Endothelial cell of umbilical vein (primary cell): ENCODE results near the gene HIGD1A. TPM values are rescaled to one million over a fixed set of nuclear protein-coding genes. Genes with fewer than 3 reads are reported as not detected.

Experiments
- BruUV-seq: library from RNA; stranded (reverse); fragments of 400-500 nt; replicated peaks from 2 replicates; lab custom pipeline; 2021; lab: Mats Ljungman, UMichigan
- CTCF ChIA-PET: fragments of 300-600, 350-600 bp; sonication (Branson Sonifier 250); formaldehyde crosslinking; loops from one replicate; lab custom pipeline; 2021; ENCODE audit warnings: antibody characterized with exemption, inconsistent platforms; lab: Charles Lee
- POLR2A ChIA-PET: fragments of 300-600, 350-600 bp; sonication (Branson Sonifier 250); formaldehyde crosslinking; loops from one replicate; lab custom pipeline; 2021; ENCODE audit warnings: antibody characterized with exemption, inconsistent platforms; lab: Charles Lee
- DNase-seq: peaks from one replicate; pipeline ENCODE4 v3.0.0-alpha.2; 2011; ENCODE audit warnings: low read depth, low spot score
- FAIRE-seq: peaks from 2 replicates; lab custom pipeline; 2011; peaks lifted over from hg19 to GRCh38; lab: Jason Lieb, UNC
- H2AFZ ChIP-seq: 2 replicates; pipeline ENCODE4 v1.6.0; 2012; ENCODE audit warnings: low read depth, low read length, control low read depth, inconsistent platforms
- H3K27ac ChIP-seq: 2 replicates; pipeline ENCODE4 v1.5.1; 2011; ENCODE audit warnings: low read depth, mild to moderate bottlenecking, control low read depth, low read length, moderate library complexity; ENCODE audit not compliant: insufficient read depth
- H3K27me3 ChIP-seq, 2 experiments: 2 replicates each; pipeline versions ENCODE4 v1.6.0 to v1.6.1; 2011; ENCODE audit warnings: low read length in 2 of 2, mixed read lengths in 1 of 2; ENCODE audit not compliant: control insufficient read depth in 2 of 2, insufficient read depth in 2 of 2
- H3K36me3 ChIP-seq, 2 experiments: 2 replicates in 1 of 2; 3 replicates in 1 of 2; pipeline ENCODE4 v1.5.1; 2011; ENCODE audit warnings: low read length in 2 of 2, mild to moderate bottlenecking in 1 of 2, moderate library complexity in 1 of 2; ENCODE audit not compliant: control insufficient read depth in 2 of 2, insufficient read depth in 2 of 2; ENCODE audit errors: extremely low read depth in 1 of 2
- H3K4me1 ChIP-seq: 3 replicates; pipeline ENCODE4 v1.5.1; 2011; ENCODE audit warnings: mild to moderate bottlenecking, low read length; ENCODE audit not compliant: control insufficient read depth, insufficient read depth; ENCODE audit errors: extremely low read depth
- H3K4me2 ChIP-seq: 2 replicates; pipeline ENCODE4 v1.6.1; 2011; ENCODE audit warnings: low read length, control low read depth, mixed read lengths; ENCODE audit not compliant: insufficient read depth
- H3K4me3 ChIP-seq, 3 experiments: fragments of 200-600 bp in 1 of 3; sonication (generic), shearing (Covaris generic) in 1 of 3; replicated peaks in 1 of 3; 2 replicates each; pipeline ENCODE4 v1.5.1; 2011 to 2016; ENCODE audit warnings: control low read depth in 3 of 3, low read length in 3 of 3, mild to moderate bottlenecking in 2 of 3, inconsistent platforms in 1 of 3, low read depth in 1 of 3, moderate library complexity in 1 of 3; ENCODE audit not compliant: insufficient read depth in 1 of 3
- H3K79me2 ChIP-seq: 2 replicates; pipeline ENCODE4 v1.6.0; 2012; ENCODE audit warnings: low read length, inconsistent platforms; ENCODE audit not compliant: control insufficient read depth, insufficient read depth
- H3K9ac ChIP-seq: replicated peaks from 2 replicates; pipeline ENCODE3; 2011; ENCODE audit warnings: low read length, control low read depth; ENCODE audit not compliant: insufficient read depth; ENCODE audit errors: extremely low read depth
- H3K9me1 ChIP-seq: replicated peaks from 3 replicates; pipeline ENCODE4 v1.6.0; 2011; ENCODE audit warnings: mild to moderate bottlenecking, low read length; ENCODE audit not compliant: control insufficient read depth, insufficient read depth; ENCODE audit errors: extremely low read depth
- H3K9me3 ChIP-seq: replicated peaks from 2 replicates; pipeline ENCODE4 v1.5.1; 2012; ENCODE audit warnings: low read length, inconsistent platforms; ENCODE audit not compliant: control insufficient read depth, insufficient read depth
- H4K20me1 ChIP-seq: replicated peaks from 2 replicates; pipeline ENCODE3; 2011; ENCODE audit warnings: mild to moderate bottlenecking, low read length; ENCODE audit not compliant: control insufficient read depth, insufficient read depth; ENCODE audit errors: extremely low read depth
- EZH2 ChIP-seq: IDR thresholded peaks from 2 replicates; pipeline ENCODE4 v1.6.1; 2012; ENCODE audit warnings: borderline replicate concordance, low read depth, mild to moderate bottlenecking, moderate library complexity, low read length, inconsistent platforms; ENCODE audit not compliant: severe bottlenecking
- FOS ChIP-seq: IDR thresholded peaks from 2 replicates; pipeline ENCODE4 v1.6.1; 2011; ENCODE audit warnings: mild to moderate bottlenecking, low read length, moderate library complexity, borderline replicate concordance; ENCODE audit not compliant: insufficient read depth
- GATA2 ChIP-seq: IDR thresholded peaks from 2 replicates; pipeline ENCODE4 v1.7.0; 2011; ENCODE audit warnings: low read depth, mild to moderate bottlenecking, moderate library complexity, mixed read lengths, low read length; ENCODE audit not compliant: insufficient read length, insufficient read depth
- JUN ChIP-seq: IDR thresholded peaks from 2 replicates; pipeline ENCODE4 v1.6.1; 2011; ENCODE audit warnings: borderline replicate concordance, low read depth; ENCODE audit not compliant: insufficient read length, insufficient read depth
- MYC ChIP-seq: IDR thresholded peaks from one replicate; pipeline ENCODE4 v1.6.1; 2011; ENCODE audit warnings: mild to moderate bottlenecking, low read depth, low read length
- POLR2A ChIP-seq: IDR thresholded peaks from 2 replicates; pipeline ENCODE4 v1.6.1; 2012; ENCODE audit warnings: low read depth, mild to moderate bottlenecking, control low read depth, low read length
- POLR2AphosphoS5 ChIP-seq: IDR thresholded peaks from 2 replicates; pipeline ENCODE4 v1.6.1; 2012; ENCODE audit warnings: low read depth, mild to moderate bottlenecking, control low read depth, low read length, moderate library complexity; ENCODE audit not compliant: insufficient read depth
- dilution Hi-C: fragments of 300-500 bp; cut with MboI; formaldehyde crosslinking; loops from one replicate; pipeline ENCODE4 v1.15.0; 2019; ENCODE audit warnings: low sequenced_read_pairs; ENCODE audit not compliant: extremely low pct_ligation_motif_present
- intact Hi-C: fragments of 100-400 bp; cut with micrococcal nuclease; formaldehyde crosslinking; loops from one replicate; pipeline ENCODE4 v1.10.0; 2022
- polyA plus RNA-seq, 4 experiments: library from polyadenylated mRNA; depleted of rRNA in 3 of 4; stranded (reverse) in 3 of 4; unstranded in 1 of 4; fragments of >200 nt; gene quantifications; 2 replicates each; pipeline versions ENCODE4 v1.2.1 to v1.2.3, GENCODE V29; 2011 to 2012; ENCODE audit warnings: missing spikeins in 1 of 4
- total RNA-seq: library from RNA; stranded (reverse); gene quantifications from 2 replicates; pipeline ENCODE4 v1.2.3, GENCODE V29; 2021
- TF ChIP-seq, protein P1 (sequence below), 2 donors: IDR thresholded peaks; 1 replicate in 1 of 2; 2 replicates in 1 of 2; pipeline ENCODE4 v1.5.1; 2011; ENCODE audit warnings: low read length in 2 of 2, mild to moderate bottlenecking in 2 of 2, moderate library complexity in 2 of 2, control low read depth in 1 of 2, inconsistent platforms in 1 of 2, low read depth in 1 of 2; ENCODE audit not compliant: insufficient read depth in 1 of 2; ENCODE audit errors: extremely low read depth in 1 of 2
- TF ChIP-seq, protein P2 (sequence below): IDR thresholded peaks from 2 replicates; pipeline ENCODE4 v1.6.1; 2011; ENCODE audit not compliant: insufficient read depth, insufficient read length

HIGD1A gene
- total and polyA plus RNA-seq, 2 donors (not counting 3 experiments of a cell fraction or from before 2014, with no cell fraction given), result 59.5 to 68.9 TPM

DNA sequence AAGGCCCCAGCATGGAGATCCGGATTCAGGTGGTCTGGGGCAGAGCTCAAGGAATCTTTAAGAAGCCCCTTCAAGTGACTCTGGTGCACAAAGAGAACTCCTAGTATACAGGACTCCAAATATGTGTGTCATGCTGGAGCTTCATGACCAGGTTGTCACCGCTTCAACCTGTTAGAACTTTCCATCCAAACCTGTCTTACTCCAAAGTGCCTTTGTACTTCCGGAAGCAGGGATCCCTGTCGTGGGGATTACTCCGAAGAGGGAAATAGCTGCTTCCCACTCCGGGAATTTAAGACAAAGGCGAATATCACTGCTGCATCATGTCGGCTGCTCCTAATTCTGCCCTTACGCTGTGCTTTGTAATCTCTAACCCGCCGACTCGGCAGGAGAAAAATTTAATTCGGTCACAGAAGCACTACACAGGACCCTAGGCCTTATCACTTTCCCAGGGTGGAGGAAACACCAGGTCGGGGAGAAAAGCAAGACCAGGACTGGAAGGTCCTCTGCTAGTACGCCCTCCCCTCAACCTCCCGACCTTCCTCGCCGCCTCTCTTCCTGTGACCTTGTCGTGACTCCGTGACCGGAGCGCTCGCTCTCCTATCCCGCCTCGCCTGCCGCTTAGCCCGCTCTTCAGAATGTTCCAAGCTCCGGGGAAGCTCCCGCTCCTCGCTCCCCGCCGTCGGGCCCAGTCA is 730 bp downstream of the HIGD1A start:
- H3K9me1 ChIP-seq, result no peaks in the 10 kb centered on the region
- peak overlapping the region; percentile 39 for H3K27ac ChIP-seq
- H3K27me3 ChIP-seq, result peaks cover 2 to 10% of the 10 kb centered on the region in 2 experiments
- H3K79me2 ChIP-seq, result peaks cover 43% of the 10 kb centered on the region
- intact Hi-C loops, result loop anchor here (2.0 kb wide), 1 partner anchor 31 kb away; the partner anchor contains the start of gene CCDC13
- H4K20me1 ChIP-seq, result no peaks in the 10 kb centered on the region
- FAIRE-seq (peak; percentile 82), DNase-seq (peak; percentile 57)
- TF ChIP-seq, protein P1, sequence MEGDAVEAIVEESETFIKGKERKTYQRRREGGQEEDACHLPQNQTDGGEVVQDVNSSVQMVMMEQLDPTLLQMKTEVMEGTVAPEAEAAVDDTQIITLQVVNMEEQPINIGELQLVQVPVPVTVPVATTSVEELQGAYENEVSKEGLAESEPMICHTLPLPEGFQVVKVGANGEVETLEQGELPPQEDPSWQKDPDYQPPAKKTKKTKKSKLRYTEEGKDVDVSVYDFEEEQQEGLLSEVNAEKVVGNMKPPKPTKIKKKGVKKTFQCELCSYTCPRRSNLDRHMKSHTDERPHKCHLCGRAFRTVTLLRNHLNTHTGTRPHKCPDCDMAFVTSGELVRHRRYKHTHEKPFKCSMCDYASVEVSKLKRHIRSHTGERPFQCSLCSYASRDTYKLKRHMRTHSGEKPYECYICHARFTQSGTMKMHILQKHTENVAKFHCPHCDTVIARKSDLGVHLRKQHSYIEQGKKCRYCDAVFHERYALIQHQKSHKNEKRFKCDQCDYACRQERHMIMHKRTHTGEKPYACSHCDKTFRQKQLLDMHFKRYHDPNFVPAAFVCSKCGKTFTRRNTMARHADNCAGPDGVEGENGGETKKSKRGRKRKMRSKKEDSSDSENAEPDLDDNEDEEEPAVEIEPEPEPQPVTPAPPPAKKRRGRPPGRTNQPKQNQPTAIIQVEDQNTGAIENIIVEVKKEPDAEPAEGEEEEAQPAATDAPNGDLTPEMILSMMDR (IDR thresholded peaks at IDR 0.05; ENCODE audit: extremely low read depth in 1 of 2, insufficient read depth in 1 of 2, low read depth in 1 of 2, low read length in 2 of 2), result no peak
- TF ChIP-seq EZH2, result no peak
- no peak for TF ChIP-seq MYC
- no peak for TF ChIP-seq POLR2A
- TF ChIP-seq FOS, result no peak
- no peak for TF ChIP-seq JUN
- no peak for TF ChIP-seq GATA2
- TF ChIP-seq, protein P2, sequence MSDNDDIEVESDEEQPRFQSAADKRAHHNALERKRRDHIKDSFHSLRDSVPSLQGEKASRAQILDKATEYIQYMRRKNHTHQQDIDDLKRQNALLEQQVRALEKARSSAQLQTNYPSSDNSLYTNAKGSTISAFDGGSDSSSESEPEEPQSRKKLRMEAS, result no peak
- no peak for TF ChIP-seq POLR2AphosphoS5
- peaks cover 11% of the 10 kb centered on the region for H3K4me1 ChIP-seq
- H3K4me3 ChIP-seq, result peak overlapping the region; percentile 9 to 77 (median 52)
- H3K9me3 ChIP-seq, result no peaks in the 10 kb centered on the region
- ChIA-PET POLR2A (no interaction called here), CTCF (interaction anchor here (0.6 to 5.5 kb wide), 4 partner anchors 10 to 78 kb away, joined by 3 to 24 read pairs (median 8); no protein-coding TSS in a partner anchor)
- H3K4me2 ChIP-seq, result peak overlapping the region; percentile 78
- peak overlapping the region; percentile 76 for H3K9ac ChIP-seq
- no peaks in the 10 kb centered on the region for H3K36me3 ChIP-seq
- dilution Hi-C loops, result no loop called here
- TSS peak; percentile 41 for BruUV-seq
- peak overlapping the region; percentile 59 for H2AFZ ChIP-seq
